ENCODE results near the gene GRID1. TPM values are rescaled to one million over a fixed set of nuclear protein-coding genes. Genes with fewer than 3 reads are reported as not detected.

GRID1 gene
- polyA plus RNA-seq, 1 of the 3 experiments (the other 2 are of a cell fraction), result 0.13 TPM

DNA sequence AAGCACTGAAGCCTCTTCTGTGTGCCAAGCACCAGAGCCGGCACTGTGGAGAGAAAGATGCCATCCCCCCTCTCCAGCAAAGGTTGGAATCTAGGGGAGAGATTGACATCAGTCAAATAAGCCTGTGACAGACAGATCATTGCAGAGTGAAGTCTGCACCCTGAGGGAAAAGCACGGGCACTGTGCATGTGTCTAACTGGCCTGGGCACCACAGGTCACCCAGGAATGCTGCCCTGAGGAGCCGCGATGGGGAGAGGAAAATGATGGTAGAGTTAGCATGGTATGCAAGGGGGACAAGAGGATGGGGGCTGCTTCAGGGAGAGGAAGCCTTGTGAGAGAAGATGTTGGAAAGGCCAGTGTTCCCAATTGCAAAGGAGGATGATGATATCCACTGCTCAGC is 261.0 kb downstream of the GRID1 start:
- CTCF ChIA-PET, result no interaction called here

DNA sequence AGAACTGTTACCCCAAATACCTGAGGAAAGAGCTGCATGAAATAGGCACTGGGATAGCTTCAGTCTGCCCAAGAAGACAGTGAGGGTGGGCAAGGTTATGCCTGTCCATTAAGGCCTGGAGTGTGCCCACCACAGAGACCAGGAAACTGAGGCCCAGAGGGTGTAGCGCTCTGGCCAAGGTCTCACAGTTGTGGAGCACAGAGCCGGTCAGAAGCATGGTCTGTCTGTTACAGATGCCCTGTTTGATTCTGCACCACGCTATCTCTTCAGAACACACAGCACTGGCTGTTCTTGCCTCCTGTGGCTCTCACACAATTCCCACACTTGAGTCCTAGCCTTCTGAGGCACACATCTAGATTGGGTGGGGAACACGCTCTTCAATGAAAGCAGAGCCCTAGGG is 261.4 kb downstream of the GRID1 start:
- no peaks in the 10 kb centered on the region for H3F3A ChIP-seq (replicated peaks; ENCODE audit: insufficient read depth)
- no peak for DNase-seq
- CTCF ChIA-PET, result no interaction called here
- TF ChIP-seq, protein P1, sequence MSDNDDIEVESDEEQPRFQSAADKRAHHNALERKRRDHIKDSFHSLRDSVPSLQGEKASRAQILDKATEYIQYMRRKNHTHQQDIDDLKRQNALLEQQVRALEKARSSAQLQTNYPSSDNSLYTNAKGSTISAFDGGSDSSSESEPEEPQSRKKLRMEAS (IDR thresholded peaks at IDR 0.05; ENCODE audit: low read depth), result no peak
- no peak for TF ChIP-seq MXI1 (IDR thresholded peaks at IDR 0.05; ENCODE audit: low read depth, low read length)
- TF ChIP-seq FOXM1 (IDR thresholded peaks at IDR 0.05; ENCODE audit: low read depth), result no peak
- TF ChIP-seq, protein P2, sequence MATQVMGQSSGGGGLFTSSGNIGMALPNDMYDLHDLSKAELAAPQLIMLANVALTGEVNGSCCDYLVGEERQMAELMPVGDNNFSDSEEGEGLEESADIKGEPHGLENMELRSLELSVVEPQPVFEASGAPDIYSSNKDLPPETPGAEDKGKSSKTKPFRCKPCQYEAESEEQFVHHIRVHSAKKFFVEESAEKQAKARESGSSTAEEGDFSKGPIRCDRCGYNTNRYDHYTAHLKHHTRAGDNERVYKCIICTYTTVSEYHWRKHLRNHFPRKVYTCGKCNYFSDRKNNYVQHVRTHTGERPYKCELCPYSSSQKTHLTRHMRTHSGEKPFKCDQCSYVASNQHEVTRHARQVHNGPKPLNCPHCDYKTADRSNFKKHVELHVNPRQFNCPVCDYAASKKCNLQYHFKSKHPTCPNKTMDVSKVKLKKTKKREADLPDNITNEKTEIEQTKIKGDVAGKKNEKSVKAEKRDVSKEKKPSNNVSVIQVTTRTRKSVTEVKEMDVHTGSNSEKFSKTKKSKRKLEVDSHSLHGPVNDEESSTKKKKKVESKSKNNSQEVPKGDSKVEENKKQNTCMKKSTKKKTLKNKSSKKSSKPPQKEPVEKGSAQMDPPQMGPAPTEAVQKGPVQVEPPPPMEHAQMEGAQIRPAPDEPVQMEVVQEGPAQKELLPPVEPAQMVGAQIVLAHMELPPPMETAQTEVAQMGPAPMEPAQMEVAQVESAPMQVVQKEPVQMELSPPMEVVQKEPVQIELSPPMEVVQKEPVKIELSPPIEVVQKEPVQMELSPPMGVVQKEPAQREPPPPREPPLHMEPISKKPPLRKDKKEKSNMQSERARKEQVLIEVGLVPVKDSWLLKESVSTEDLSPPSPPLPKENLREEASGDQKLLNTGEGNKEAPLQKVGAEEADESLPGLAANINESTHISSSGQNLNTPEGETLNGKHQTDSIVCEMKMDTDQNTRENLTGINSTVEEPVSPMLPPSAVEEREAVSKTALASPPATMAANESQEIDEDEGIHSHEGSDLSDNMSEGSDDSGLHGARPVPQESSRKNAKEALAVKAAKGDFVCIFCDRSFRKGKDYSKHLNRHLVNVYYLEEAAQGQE (IDR thresholded peaks at IDR 0.05; ENCODE audit: low read depth, low read length), result no peak
- no peak for TF ChIP-seq POLR2AphosphoS5 (IDR thresholded peaks at IDR 0.05; ENCODE audit: low read depth, low read length)
- no peak for TF ChIP-seq NRF1 (IDR thresholded peaks at IDR 0.05; ENCODE audit: low read depth, low read length)
- TF ChIP-seq, protein P3, sequence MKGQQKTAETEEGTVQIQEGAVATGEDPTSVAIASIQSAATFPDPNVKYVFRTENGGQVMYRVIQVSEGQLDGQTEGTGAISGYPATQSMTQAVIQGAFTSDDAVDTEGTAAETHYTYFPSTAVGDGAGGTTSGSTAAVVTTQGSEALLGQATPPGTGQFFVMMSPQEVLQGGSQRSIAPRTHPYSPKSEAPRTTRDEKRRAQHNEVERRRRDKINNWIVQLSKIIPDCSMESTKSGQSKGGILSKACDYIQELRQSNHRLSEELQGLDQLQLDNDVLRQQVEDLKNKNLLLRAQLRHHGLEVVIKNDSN (IDR thresholded peaks at IDR 0.05; ENCODE audit: borderline replicate concordance, low read depth), result no peak
- no peak for TF ChIP-seq RAD21 (IDR thresholded peaks at IDR 0.05; ENCODE audit: low read length)
- TF ChIP-seq JUND (IDR thresholded peaks at IDR 0.05), result no peak
- TF ChIP-seq GABPA (IDR thresholded peaks at IDR 0.05; ENCODE audit: low read depth), result no peak
- TF ChIP-seq, protein P4, sequence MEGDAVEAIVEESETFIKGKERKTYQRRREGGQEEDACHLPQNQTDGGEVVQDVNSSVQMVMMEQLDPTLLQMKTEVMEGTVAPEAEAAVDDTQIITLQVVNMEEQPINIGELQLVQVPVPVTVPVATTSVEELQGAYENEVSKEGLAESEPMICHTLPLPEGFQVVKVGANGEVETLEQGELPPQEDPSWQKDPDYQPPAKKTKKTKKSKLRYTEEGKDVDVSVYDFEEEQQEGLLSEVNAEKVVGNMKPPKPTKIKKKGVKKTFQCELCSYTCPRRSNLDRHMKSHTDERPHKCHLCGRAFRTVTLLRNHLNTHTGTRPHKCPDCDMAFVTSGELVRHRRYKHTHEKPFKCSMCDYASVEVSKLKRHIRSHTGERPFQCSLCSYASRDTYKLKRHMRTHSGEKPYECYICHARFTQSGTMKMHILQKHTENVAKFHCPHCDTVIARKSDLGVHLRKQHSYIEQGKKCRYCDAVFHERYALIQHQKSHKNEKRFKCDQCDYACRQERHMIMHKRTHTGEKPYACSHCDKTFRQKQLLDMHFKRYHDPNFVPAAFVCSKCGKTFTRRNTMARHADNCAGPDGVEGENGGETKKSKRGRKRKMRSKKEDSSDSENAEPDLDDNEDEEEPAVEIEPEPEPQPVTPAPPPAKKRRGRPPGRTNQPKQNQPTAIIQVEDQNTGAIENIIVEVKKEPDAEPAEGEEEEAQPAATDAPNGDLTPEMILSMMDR (IDR thresholded peaks at IDR 0.05), result no peak
- no peak for TF ChIP-seq TCF12 (IDR thresholded peaks at IDR 0.05)
- TF ChIP-seq, protein P5, sequence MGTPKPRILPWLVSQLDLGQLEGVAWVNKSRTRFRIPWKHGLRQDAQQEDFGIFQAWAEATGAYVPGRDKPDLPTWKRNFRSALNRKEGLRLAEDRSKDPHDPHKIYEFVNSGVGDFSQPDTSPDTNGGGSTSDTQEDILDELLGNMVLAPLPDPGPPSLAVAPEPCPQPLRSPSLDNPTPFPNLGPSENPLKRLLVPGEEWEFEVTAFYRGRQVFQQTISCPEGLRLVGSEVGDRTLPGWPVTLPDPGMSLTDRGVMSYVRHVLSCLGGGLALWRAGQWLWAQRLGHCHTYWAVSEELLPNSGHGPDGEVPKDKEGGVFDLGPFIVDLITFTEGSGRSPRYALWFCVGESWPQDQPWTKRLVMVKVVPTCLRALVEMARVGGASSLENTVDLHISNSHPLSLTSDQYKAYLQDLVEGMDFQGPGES (IDR thresholded peaks at IDR 0.05; ENCODE audit: low read depth, low read length), result no peak
- TF ChIP-seq YY1 (IDR thresholded peaks at IDR 0.05; ENCODE audit: low read depth), result no peak
- TF ChIP-seq, protein P6, sequence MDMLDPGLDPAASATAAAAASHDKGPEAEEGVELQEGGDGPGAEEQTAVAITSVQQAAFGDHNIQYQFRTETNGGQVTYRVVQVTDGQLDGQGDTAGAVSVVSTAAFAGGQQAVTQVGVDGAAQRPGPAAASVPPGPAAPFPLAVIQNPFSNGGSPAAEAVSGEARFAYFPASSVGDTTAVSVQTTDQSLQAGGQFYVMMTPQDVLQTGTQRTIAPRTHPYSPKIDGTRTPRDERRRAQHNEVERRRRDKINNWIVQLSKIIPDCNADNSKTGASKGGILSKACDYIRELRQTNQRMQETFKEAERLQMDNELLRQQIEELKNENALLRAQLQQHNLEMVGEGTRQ (IDR thresholded peaks at IDR 0.05; ENCODE audit: borderline replicate concordance, low read depth, low read length), result no peak

More for the DNA sequence above, 261.0 kb downstream of the GRID1 start:
- no peaks in the 10 kb centered on the region for H3K27me3 ChIP-seq (ENCODE audit: insufficient read depth)
- no peak overlapping the region for H3K9ac ChIP-seq
- H3K9me2 ChIP-seq, result no peaks in the 10 kb centered on the region
- DNase-seq, result no peak
- WGBS (ENCODE audit: low lambda C conversion rate), result 51% methylated on average over 4 of the region's 4 CpGs
- no peaks in the 10 kb centered on the region for H4K20me1 ChIP-seq (ENCODE audit: insufficient read depth)
- H3K9me3 ChIP-seq, result no peaks in the 10 kb centered on the region
- no peaks in the 10 kb centered on the region for H3K36me3 ChIP-seq (replicated peaks in 1 of 2; ENCODE audit: control insufficient read depth in 1 of 2, insufficient read depth in 2 of 2, low read length in 1 of 2)
- H3K79me2 ChIP-seq (ENCODE audit: insufficient read depth), result no peaks in the 10 kb centered on the region
- H3K4me3 ChIP-seq (ENCODE audit: low read depth in 2 of 2, low read length in 1 of 2), result no peak overlapping the region
- H3K4me1 ChIP-seq (ENCODE audit: control insufficient read depth in 1 of 2, insufficient read depth in 2 of 2, low read depth in 1 of 2, low read length in 1 of 2), result peaks cover 0 to 6% of the 10 kb centered on the region in 2 experiments; a peak in 1 of 4 replicates
- POLR2A ChIA-PET, result no interaction called here
- H3K4me2 ChIP-seq, result no peak overlapping the region
- H3K27ac ChIP-seq (ENCODE audit: low read depth in 2 of 2, low read length in 1 of 2), result no peak overlapping the region
- TF ChIP-seq FOSL2 (IDR thresholded peaks at IDR 0.05; ENCODE audit: borderline replicate concordance, low read depth) (no peak), JUND (IDR thresholded peaks at IDR 0.05) (no peak), EP300 (IDR thresholded peaks at IDR 0.05; ENCODE audit: borderline replicate concordance in 1 of 2, low read depth in 1 of 2, low read length in 1 of 2) (no peak), TEAD4 (IDR thresholded peaks at IDR 0.05; ENCODE audit: borderline replicate concordance, insufficient read depth) (no peak)
- TF ChIP-seq, protein P1 (IDR thresholded peaks at IDR 0.05; ENCODE audit: low read depth), result no peak
- TF ChIP-seq, protein P7, sequence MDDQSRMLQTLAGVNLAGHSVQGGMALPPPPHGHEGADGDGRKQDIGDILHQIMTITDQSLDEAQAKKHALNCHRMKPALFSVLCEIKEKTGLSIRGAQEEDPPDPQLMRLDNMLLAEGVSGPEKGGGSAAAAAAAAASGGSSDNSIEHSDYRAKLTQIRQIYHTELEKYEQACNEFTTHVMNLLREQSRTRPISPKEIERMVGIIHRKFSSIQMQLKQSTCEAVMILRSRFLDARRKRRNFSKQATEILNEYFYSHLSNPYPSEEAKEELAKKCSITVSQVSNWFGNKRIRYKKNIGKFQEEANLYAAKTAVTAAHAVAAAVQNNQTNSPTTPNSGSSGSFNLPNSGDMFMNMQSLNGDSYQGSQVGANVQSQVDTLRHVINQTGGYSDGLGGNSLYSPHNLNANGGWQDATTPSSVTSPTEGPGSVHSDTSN (IDR thresholded peaks at IDR 0.05), result no peak
- H2AFZ ChIP-seq (ENCODE audit: low read depth), result no peak overlapping the region
- no peaks in the 10 kb centered on the region for H3F3A ChIP-seq (replicated peaks; ENCODE audit: insufficient read depth)

More for the DNA sequence above, 261.4 kb downstream of the GRID1 start:
- peaks cover 0 to 6% of the 10 kb centered on the region in 2 experiments; a peak in 1 of 4 replicates for H3K4me1 ChIP-seq (ENCODE audit: control insufficient read depth in 1 of 2, insufficient read depth in 2 of 2, low read depth in 1 of 2, low read length in 1 of 2)
- no peak overlapping the region for H3K4me3 ChIP-seq (ENCODE audit: low read depth in 2 of 2, low read length in 1 of 2)
- H3K36me3 ChIP-seq (replicated peaks in 1 of 2; ENCODE audit: control insufficient read depth in 1 of 2, insufficient read depth in 2 of 2, low read length in 1 of 2), result no peaks in the 10 kb centered on the region
- no peaks in the 10 kb centered on the region for H3K27me3 ChIP-seq (ENCODE audit: insufficient read depth)
- H3K9me2 ChIP-seq, result no peaks in the 10 kb centered on the region
- no peaks in the 10 kb centered on the region for H3K9me3 ChIP-seq
- no peaks in the 10 kb centered on the region for H3K79me2 ChIP-seq (ENCODE audit: insufficient read depth)
- 52% methylated on average over 4 of the region's 4 CpGs for WGBS (ENCODE audit: low lambda C conversion rate)
- H3K9ac ChIP-seq, result no peak overlapping the region
- H3K4me2 ChIP-seq, result no peak overlapping the region
- no peak overlapping the region for H2AFZ ChIP-seq (ENCODE audit: low read depth)
- no peak overlapping the region for H3K27ac ChIP-seq (ENCODE audit: low read depth in 2 of 2, low read length in 1 of 2)
- POLR2A ChIA-PET, result no interaction called here
- no peaks in the 10 kb centered on the region for H4K20me1 ChIP-seq (ENCODE audit: insufficient read depth)
